ENCODE results near the gene AMPH. TPM values are rescaled to one million over a fixed set of nuclear protein-coding genes. Genes with fewer than 3 reads are reported as not detected.

The AMPH gene
- total and polyA plus RNA-seq, 2 of the 4 experiments (the other 2 are of a cell fraction) = 3.9 to 4.8 TPM

- CTCF ChIA-PET = interaction anchor here (0.6 to 0.9 kb wide), 2 partner anchors 28 to 245 kb away, joined by 3 to 4 read pairs; no protein-coding TSS in a partner anchor
- dilution Hi-C loops (cut with HindIII; ENCODE audit: low sequenced_read_pairs, unreplicated experiment) = no loop called here
- WGBS, 2 experiments (ENCODE audit: extremely low coverage in 2 of 2, insufficient read length in 1 of 2) = 17% methylated on average over 1 of the region's 2 CpGs; no CpG with 5 or more reads in 1 of the 2 experiments
Measured at GRCh38 chr7:38481401-38481800, 149.8 kb downstream of the AMPH start.

More at GRCh38 chr7:38481401-38481800, 149.8 kb downstream of the AMPH start:
- Histone ChIP-seq H3K4me1 (ENCODE audit: control insufficient read depth, insufficient read depth, low read length) (no peaks in the 10 kb centered on the region), H3K14ac (replicated peaks; ENCODE audit: low read depth, low read length) (no peak overlapping the region), H2BK5ac (ENCODE audit: low read depth, low read length, poor library complexity, severe bottlenecking) (no peak overlapping the region), H4K8ac (ENCODE audit: low read depth in 2 of 2, low read length in 2 of 2) (no peak overlapping the region), H2BK20ac (ENCODE audit: low read depth, low read length) (no peak overlapping the region), H4K20me1 (ENCODE audit: insufficient read depth, low read length) (no peaks in the 10 kb centered on the region), H3K79me1 (ENCODE audit: low read depth in 1 of 2, low read length in 2 of 2) (no peaks in the 10 kb centered on the region), H2BK15ac (ENCODE audit: low read depth, low read length) (no peak overlapping the region), H2AK9ac (replicated peaks; ENCODE audit: low read depth, low read length, poor library complexity) (no peak overlapping the region), H3K4me2 (ENCODE audit: low read depth, low read length) (no peak overlapping the region), H3K9ac (ENCODE audit: low read depth, low read length) (no peak overlapping the region), H3K18ac (ENCODE audit: low read depth, low read length) (no peak overlapping the region), H2AFZ (replicated peaks; ENCODE audit: low read length, poor library complexity) (no peak overlapping the region), H3K27ac (ENCODE audit: insufficient read depth, low read length) (no peak overlapping the region), H3K4ac (ENCODE audit: low read depth, low read length) (no peak overlapping the region), H3K4me3 (ENCODE audit: insufficient read depth, low read depth, low read length) (no peak overlapping the region), H4K5ac (ENCODE audit: low read depth, low read length) (no peak overlapping the region), H3K9me1 (ENCODE audit: insufficient read depth, low read length) (no peaks in the 10 kb centered on the region), H3K27me3 (ENCODE audit: control insufficient read depth, insufficient read depth, low read length) (no peaks in the 10 kb centered on the region), H3K56ac (ENCODE audit: extremely low read depth, insufficient read depth, low read length) (no peak overlapping the region), H3K23ac (ENCODE audit: low read depth, low read length) (no peak overlapping the region), H2BK120ac (ENCODE audit: low read depth, low read length) (no peak overlapping the region), H3K36me3 (ENCODE audit: control insufficient read depth, insufficient read depth, low read length) (no peaks in the 10 kb centered on the region), H4K91ac (ENCODE audit: insufficient read depth, low read depth, low read length) (no peak overlapping the region), H3K9me3 (ENCODE audit: control insufficient read depth, insufficient read depth, low read length) (no peaks in the 10 kb centered on the region), H2AK5ac (ENCODE audit: low read depth, low read length) (no peak overlapping the region)
- TF ChIP-seq MXI1 (IDR thresholded peaks at IDR 0.05; ENCODE audit: borderline replicate concordance, low read depth, low read length) = no peak
- TF ChIP-seq SMC3 (IDR thresholded peaks at IDR 0.05; ENCODE audit: low read depth, low read length) = no peak
- TF ChIP-seq FOS (IDR thresholded peaks at IDR 0.05; ENCODE audit: low read depth, low read length) = no peak
- TF ChIP-seq POLR2A (IDR thresholded peaks at IDR 0.05; ENCODE audit: low read depth, low read length) = no peak
- no peak for TF ChIP-seq BHLHE40 (IDR thresholded peaks at IDR 0.05; ENCODE audit: low read depth, low read length)
- TF ChIP-seq CTCF (conservative IDR thresholded peaks at IDR 0.05; ENCODE audit: low read depth, low read length) = no peak
- TF ChIP-seq USF2 (IDR thresholded peaks at IDR 0.05; ENCODE audit: low read depth, low read length) = no peak
- TF ChIP-seq CHD1 (IDR thresholded peaks at IDR 0.05; ENCODE audit: low read depth, low read length) = no peak
- TF ChIP-seq RAD21 (IDR thresholded peaks at IDR 0.05; ENCODE audit: low read length) = no peak
- no peak for TF ChIP-seq RFX5 (IDR thresholded peaks at IDR 0.05; ENCODE audit: low read depth, low read length)
- intact Hi-C loops (cut with micrococcal nuclease) = no loop called here
- ATAC-seq (ENCODE audit: low read depth) (no peak), DNase-seq (no peak)
- in situ Hi-C loops (cut with MboI; ENCODE audit: low sequenced_read_pairs) = no loop called here
- no TSS peak for BruUV-seq (replicated peaks)
- POLR2A ChIA-PET (ENCODE audit: unreplicated experiment) = no interaction called here
